Liver (tissue), 3 donors: ENCODE measurements around the gene IQSEC1.

Experiments
- HNF4G ChIP-seq: IDR thresholded peaks from 2 replicates; pipeline ENCODE4 v1.6.1; 2016; ENCODE audit warnings: antibody characterized with exemption
- JUND ChIP-seq, 2 donors: IDR thresholded peaks; 2 replicates each; pipeline ENCODE4 v1.6.1; 2016; ENCODE audit warnings: antibody characterized with exemption in 2 of 2
- RAD21 ChIP-seq, 2 donors: IDR thresholded peaks; 2 replicates each; pipeline ENCODE4 v1.6.1; 2016; ENCODE audit warnings: antibody characterized with exemption in 2 of 2, mild to moderate bottlenecking in 2 of 2
- SP1 ChIP-seq: IDR thresholded peaks from 2 replicates; pipeline ENCODE4 v1.6.1; 2018; ENCODE audit warnings: antibody characterized with exemption, mild to moderate bottlenecking
- TAF1 ChIP-seq: conservative IDR thresholded peaks from 2 replicates; pipeline ENCODE4 v1.6.1; 2016; ENCODE audit warnings: antibody characterized with exemption, mild to moderate bottlenecking
- YY1 ChIP-seq: IDR thresholded peaks from 2 replicates; pipeline ENCODE4 v1.6.1; 2016; ENCODE audit warnings: antibody characterized with exemption, mild to moderate bottlenecking
- TF ChIP-seq, protein P1 (sequence below): fragments of 150-350 bp; IDR thresholded peaks from 2 replicates; pipeline ENCODE4 v1.5.1; 2017; ENCODE audit warnings: improper control_type of control experiment, low read depth, low read length; ENCODE audit not compliant: missing input control
- TF ChIP-seq, protein P2 (sequence below): IDR thresholded peaks from 2 replicates; pipeline ENCODE4 v1.6.1; 2016; ENCODE audit warnings: antibody characterized with exemption
- TF ChIP-seq, protein P3 (sequence below): IDR thresholded peaks from 2 replicates; pipeline ENCODE4 v1.6.1; 2016; ENCODE audit warnings: antibody characterized with exemption, mild to moderate bottlenecking
- TF ChIP-seq, protein P4 (sequence below): IDR thresholded peaks from 2 replicates; pipeline ENCODE4 v1.6.1; 2016; ENCODE audit warnings: antibody characterized with exemption
- donor health status: healthy.
- donor health status: healthy.

GRCh38 chr3:13018043-13018451, 55.2 kb downstream of the IQSEC1 start:
- TF ChIP-seq, protein P1, sequence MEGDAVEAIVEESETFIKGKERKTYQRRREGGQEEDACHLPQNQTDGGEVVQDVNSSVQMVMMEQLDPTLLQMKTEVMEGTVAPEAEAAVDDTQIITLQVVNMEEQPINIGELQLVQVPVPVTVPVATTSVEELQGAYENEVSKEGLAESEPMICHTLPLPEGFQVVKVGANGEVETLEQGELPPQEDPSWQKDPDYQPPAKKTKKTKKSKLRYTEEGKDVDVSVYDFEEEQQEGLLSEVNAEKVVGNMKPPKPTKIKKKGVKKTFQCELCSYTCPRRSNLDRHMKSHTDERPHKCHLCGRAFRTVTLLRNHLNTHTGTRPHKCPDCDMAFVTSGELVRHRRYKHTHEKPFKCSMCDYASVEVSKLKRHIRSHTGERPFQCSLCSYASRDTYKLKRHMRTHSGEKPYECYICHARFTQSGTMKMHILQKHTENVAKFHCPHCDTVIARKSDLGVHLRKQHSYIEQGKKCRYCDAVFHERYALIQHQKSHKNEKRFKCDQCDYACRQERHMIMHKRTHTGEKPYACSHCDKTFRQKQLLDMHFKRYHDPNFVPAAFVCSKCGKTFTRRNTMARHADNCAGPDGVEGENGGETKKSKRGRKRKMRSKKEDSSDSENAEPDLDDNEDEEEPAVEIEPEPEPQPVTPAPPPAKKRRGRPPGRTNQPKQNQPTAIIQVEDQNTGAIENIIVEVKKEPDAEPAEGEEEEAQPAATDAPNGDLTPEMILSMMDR: no peak
- TF ChIP-seq, protein P2, sequence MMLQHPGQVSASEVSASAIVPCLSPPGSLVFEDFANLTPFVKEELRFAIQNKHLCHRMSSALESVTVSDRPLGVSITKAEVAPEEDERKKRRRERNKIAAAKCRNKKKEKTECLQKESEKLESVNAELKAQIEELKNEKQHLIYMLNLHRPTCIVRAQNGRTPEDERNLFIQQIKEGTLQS: no peak
- TF ChIP-seq, protein P3, sequence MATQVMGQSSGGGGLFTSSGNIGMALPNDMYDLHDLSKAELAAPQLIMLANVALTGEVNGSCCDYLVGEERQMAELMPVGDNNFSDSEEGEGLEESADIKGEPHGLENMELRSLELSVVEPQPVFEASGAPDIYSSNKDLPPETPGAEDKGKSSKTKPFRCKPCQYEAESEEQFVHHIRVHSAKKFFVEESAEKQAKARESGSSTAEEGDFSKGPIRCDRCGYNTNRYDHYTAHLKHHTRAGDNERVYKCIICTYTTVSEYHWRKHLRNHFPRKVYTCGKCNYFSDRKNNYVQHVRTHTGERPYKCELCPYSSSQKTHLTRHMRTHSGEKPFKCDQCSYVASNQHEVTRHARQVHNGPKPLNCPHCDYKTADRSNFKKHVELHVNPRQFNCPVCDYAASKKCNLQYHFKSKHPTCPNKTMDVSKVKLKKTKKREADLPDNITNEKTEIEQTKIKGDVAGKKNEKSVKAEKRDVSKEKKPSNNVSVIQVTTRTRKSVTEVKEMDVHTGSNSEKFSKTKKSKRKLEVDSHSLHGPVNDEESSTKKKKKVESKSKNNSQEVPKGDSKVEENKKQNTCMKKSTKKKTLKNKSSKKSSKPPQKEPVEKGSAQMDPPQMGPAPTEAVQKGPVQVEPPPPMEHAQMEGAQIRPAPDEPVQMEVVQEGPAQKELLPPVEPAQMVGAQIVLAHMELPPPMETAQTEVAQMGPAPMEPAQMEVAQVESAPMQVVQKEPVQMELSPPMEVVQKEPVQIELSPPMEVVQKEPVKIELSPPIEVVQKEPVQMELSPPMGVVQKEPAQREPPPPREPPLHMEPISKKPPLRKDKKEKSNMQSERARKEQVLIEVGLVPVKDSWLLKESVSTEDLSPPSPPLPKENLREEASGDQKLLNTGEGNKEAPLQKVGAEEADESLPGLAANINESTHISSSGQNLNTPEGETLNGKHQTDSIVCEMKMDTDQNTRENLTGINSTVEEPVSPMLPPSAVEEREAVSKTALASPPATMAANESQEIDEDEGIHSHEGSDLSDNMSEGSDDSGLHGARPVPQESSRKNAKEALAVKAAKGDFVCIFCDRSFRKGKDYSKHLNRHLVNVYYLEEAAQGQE: no peak
- TF ChIP-seq YY1 (no peak), HNF4G (no peak), RAD21 (IDR thresholded peaks at IDR 0.05) (no peak), TAF1 (no peak), SP1 (no peak), JUND (IDR thresholded peaks at IDR 0.05) (no peak)
- TF ChIP-seq, protein P4, sequence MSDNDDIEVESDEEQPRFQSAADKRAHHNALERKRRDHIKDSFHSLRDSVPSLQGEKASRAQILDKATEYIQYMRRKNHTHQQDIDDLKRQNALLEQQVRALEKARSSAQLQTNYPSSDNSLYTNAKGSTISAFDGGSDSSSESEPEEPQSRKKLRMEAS: no peak
